ENCODE measurements around the gene NDUFC1.

DNA sequence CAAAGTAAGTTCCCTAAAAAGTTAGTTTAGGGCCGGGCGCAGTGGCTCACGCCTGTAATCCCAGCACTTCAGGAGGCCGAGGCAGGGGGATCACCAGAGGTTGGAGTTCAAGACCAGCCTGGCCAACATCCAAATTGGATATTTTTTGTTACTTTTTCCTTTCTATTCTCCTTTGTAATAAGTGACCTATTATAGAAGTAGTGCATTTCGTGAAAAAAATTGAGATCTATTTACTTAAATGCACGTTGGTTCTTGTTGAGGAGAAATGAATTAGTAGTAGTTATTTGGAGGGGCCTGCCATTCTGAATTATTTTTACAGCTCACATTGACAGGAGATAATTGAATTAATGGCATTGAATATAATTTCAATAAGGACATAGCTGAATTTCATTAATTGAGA lies 22.3 kb upstream of the NDUFC1 start:
- TF ChIP-seq, protein P1, sequence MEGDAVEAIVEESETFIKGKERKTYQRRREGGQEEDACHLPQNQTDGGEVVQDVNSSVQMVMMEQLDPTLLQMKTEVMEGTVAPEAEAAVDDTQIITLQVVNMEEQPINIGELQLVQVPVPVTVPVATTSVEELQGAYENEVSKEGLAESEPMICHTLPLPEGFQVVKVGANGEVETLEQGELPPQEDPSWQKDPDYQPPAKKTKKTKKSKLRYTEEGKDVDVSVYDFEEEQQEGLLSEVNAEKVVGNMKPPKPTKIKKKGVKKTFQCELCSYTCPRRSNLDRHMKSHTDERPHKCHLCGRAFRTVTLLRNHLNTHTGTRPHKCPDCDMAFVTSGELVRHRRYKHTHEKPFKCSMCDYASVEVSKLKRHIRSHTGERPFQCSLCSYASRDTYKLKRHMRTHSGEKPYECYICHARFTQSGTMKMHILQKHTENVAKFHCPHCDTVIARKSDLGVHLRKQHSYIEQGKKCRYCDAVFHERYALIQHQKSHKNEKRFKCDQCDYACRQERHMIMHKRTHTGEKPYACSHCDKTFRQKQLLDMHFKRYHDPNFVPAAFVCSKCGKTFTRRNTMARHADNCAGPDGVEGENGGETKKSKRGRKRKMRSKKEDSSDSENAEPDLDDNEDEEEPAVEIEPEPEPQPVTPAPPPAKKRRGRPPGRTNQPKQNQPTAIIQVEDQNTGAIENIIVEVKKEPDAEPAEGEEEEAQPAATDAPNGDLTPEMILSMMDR (IDR thresholded peaks at IDR 0.05; ENCODE audit: low read depth, low read length), result no peak
- TF ChIP-seq POLR2A (IDR thresholded peaks at IDR 0.05; ENCODE audit: extremely low read depth, insufficient read length) (no peak), MYC (IDR thresholded peaks at IDR 0.05; ENCODE audit: low read depth, low read length) (no peak)
- TF ChIP-seq, protein P2, sequence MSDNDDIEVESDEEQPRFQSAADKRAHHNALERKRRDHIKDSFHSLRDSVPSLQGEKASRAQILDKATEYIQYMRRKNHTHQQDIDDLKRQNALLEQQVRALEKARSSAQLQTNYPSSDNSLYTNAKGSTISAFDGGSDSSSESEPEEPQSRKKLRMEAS (IDR thresholded peaks at IDR 0.05; ENCODE audit: low read depth, low read length), result no peak
